ENCODE data around the gene DTX2. TPM values are rescaled to one million over a fixed set of nuclear protein-coding genes. Genes with fewer than 3 reads are reported as not detected.
"Not testable (repeated sequence)": the region's sequence is repeated elsewhere in the genome, so short reads cannot be mapped to it uniquely, and the experiment has no call there.

DTX2 gene
- 10 to 100 TPM; 31.2 to 43.8 TPM for total RNA-seq

GRCh38 chr7:76461464-76462101 lies at the start of gene DTX2:
Gene DTX2, plus strand, starts transcription at chr7:76461709. Its CDS starts 18,801 bp downstream, at chr7:76480510.
- H3K36me3 Mint-ChIP-seq; CTCF ChIA-PET; H3K4me1 Mint-ChIP-seq; H3K27me3 Mint-ChIP-seq; H3K4me3 Mint-ChIP-seq; H3K9me3 Mint-ChIP-seq (ENCODE audit: low read depth): not testable (repeated sequence)
- DNase-seq (peak; percentile 60), ATAC-seq (peak; percentile 98)
- peak within 1 kb of the TSS; percentile 59 for H3K27ac Mint-ChIP-seq

GRCh38 chr7:76412249-76412648 lies 49.3 kb upstream of the DTX2 start:
- CTCF ChIA-PET, result no interaction called here
- H3K27ac Mint-ChIP-seq, result no peak overlapping the region
- no peak for DNase-seq
- ATAC-seq, result no peak
- peaks cover 4% of the 10 kb centered on the region for H3K27me3 Mint-ChIP-seq
- no peaks in the 10 kb centered on the region for H3K36me3 Mint-ChIP-seq
- no peaks in the 10 kb centered on the region for H3K4me1 Mint-ChIP-seq
- no peaks in the 10 kb centered on the region for H3K9me3 Mint-ChIP-seq (ENCODE audit: low read depth)
- no peak overlapping the region for H3K4me3 Mint-ChIP-seq

- H3K4me1 Mint-ChIP-seq; DNase-seq; CTCF ChIA-PET; H3K4me3 Mint-ChIP-seq; H3K27ac Mint-ChIP-seq; ATAC-seq; H3K9me3 Mint-ChIP-seq (ENCODE audit: low read depth); H3K36me3 Mint-ChIP-seq: not testable (repeated sequence)
- H3K27me3 Mint-ChIP-seq, result peaks cover 10% of the 10 kb centered on the region
These were observed 43.7 kb upstream of the DTX2 start for GRCh38 chr7:76417654-76418310.

- H3K36me3 Mint-ChIP-seq; ATAC-seq; DNase-seq; H3K27ac Mint-ChIP-seq; H3K9me3 Mint-ChIP-seq (ENCODE audit: low read depth); H3K4me3 Mint-ChIP-seq; CTCF ChIA-PET: not testable (repeated sequence)
- Mint-ChIP-seq H3K4me1 (peaks cover 15% of the 10 kb centered on the region), H3K27me3 (peaks cover 17% of the 10 kb centered on the region)
These were observed 40.4 kb upstream of the DTX2 start for GRCh38 chr7:76421097-76421496.

GRCh38 chr7:76423666-76424412 lies 37.7 kb upstream of the DTX2 start:
- DNase-seq (no peak), ATAC-seq (no peak)
- CTCF ChIA-PET, result no interaction called here
- Mint-ChIP-seq H3K27me3 (peaks cover 17% of the 10 kb centered on the region), H3K36me3 (no peaks in the 10 kb centered on the region), H3K4me1 (peaks cover 15% of the 10 kb centered on the region), H3K9me3 (ENCODE audit: low read depth) (no peaks in the 10 kb centered on the region), H3K27ac (no peak overlapping the region), H3K4me3 (no peak overlapping the region)

- peak; percentile 61 for ATAC-seq
- Mint-ChIP-seq H3K9me3 (ENCODE audit: low read depth) (no peaks in the 10 kb centered on the region), H3K27me3 (peaks cover 13% of the 10 kb centered on the region), H3K27ac (no peak within 1 kb of the TSS), H3K4me3 (no peak within 1 kb of the TSS), H3K36me3 (no peaks in the 10 kb centered on the region), H3K4me1 (peaks cover 15% of the 10 kb centered on the region)
- CTCF ChIA-PET, result no interaction called here
- peak; percentile 46 for DNase-seq
These were observed 36.9 kb upstream of the DTX2 start, which contains the start of gene ZP3 for GRCh38 chr7:76424413-76425111. Gene ZP3, plus strand, starts transcription at chr7:76424950. Its CDS starts 15 bp downstream, at chr7:76424965.

- DNase-seq (no peak), ATAC-seq (no peak)
- H3K36me3 Mint-ChIP-seq, result no peaks in the 10 kb centered on the region
- H3K9me3 Mint-ChIP-seq (ENCODE audit: low read depth), result no peaks in the 10 kb centered on the region
- peaks cover 11% of the 10 kb centered on the region for H3K27me3 Mint-ChIP-seq
- H3K4me1 Mint-ChIP-seq, result peaks cover 15% of the 10 kb centered on the region
- CTCF ChIA-PET, result no interaction called here
- no peak overlapping the region for H3K27ac Mint-ChIP-seq
- no peak overlapping the region for H3K4me3 Mint-ChIP-seq
These were observed 36.4 kb upstream of the DTX2 start for GRCh38 chr7:76425156-76425555.

- DNase-seq; H3K4me3 Mint-ChIP-seq; H3K36me3 Mint-ChIP-seq; CTCF ChIA-PET; H3K27ac Mint-ChIP-seq; H3K9me3 Mint-ChIP-seq (ENCODE audit: low read depth); ATAC-seq; H3K27me3 Mint-ChIP-seq: not testable (repeated sequence)
- H3K4me1 Mint-ChIP-seq, result peaks cover 15% of the 10 kb centered on the region
These were observed 36.0 kb upstream of the DTX2 start for GRCh38 chr7:76425558-76425957.

GRCh38 chr7:76426246-76426645 lies 35.3 kb upstream of the DTX2 start:
- H3K4me3 Mint-ChIP-seq, result no peak overlapping the region
- H3K36me3 Mint-ChIP-seq, result no peaks in the 10 kb centered on the region
- no peak overlapping the region for H3K27ac Mint-ChIP-seq
- ATAC-seq, result no peak
- peaks cover 15% of the 10 kb centered on the region for H3K4me1 Mint-ChIP-seq
- CTCF ChIA-PET, result no interaction called here
- no peaks in the 10 kb centered on the region for H3K9me3 Mint-ChIP-seq (ENCODE audit: low read depth)
- no peak for DNase-seq
- peaks cover 7% of the 10 kb centered on the region for H3K27me3 Mint-ChIP-seq

- Mint-ChIP-seq H3K27ac (no peak overlapping the region), H3K27me3 (peaks cover 7% of the 10 kb centered on the region), H3K4me3 (no peak overlapping the region), H3K36me3 (no peaks in the 10 kb centered on the region), H3K9me3 (ENCODE audit: low read depth) (no peaks in the 10 kb centered on the region), H3K4me1 (peaks cover 15% of the 10 kb centered on the region)
- CTCF ChIA-PET, result no interaction called here
- ATAC-seq (no peak), DNase-seq (no peak)
These were observed 33.9 kb upstream of the DTX2 start for GRCh38 chr7:76427635-76428034.

- Mint-ChIP-seq H3K27ac (no peak overlapping the region), H3K4me3 (no peak overlapping the region), H3K36me3 (no peaks in the 10 kb centered on the region), H3K27me3 (peaks cover 6% of the 10 kb centered on the region), H3K4me1 (peaks cover 15% of the 10 kb centered on the region), H3K9me3 (ENCODE audit: low read depth) (no peaks in the 10 kb centered on the region)
- ATAC-seq (no peak), DNase-seq (no peak)
- CTCF ChIA-PET, result no interaction called here
These were observed 33.2 kb upstream of the DTX2 start for GRCh38 chr7:76428149-76428823.

GRCh38 chr7:76428868-76429805 lies 32.4 kb upstream of the DTX2 start:
- H3K36me3 Mint-ChIP-seq, result no peaks in the 10 kb centered on the region
- no peaks in the 10 kb centered on the region for H3K9me3 Mint-ChIP-seq (ENCODE audit: low read depth)
- peaks cover 10% of the 10 kb centered on the region for H3K4me1 Mint-ChIP-seq
- no peak overlapping the region for H3K4me3 Mint-ChIP-seq
- ATAC-seq, result no peak
- DNase-seq, result no peak
- H3K27me3 Mint-ChIP-seq, result no peaks in the 10 kb centered on the region
- CTCF ChIA-PET, result no interaction called here
- no peak overlapping the region for H3K27ac Mint-ChIP-seq

Measured in activated CD8-positive, alpha-beta memory T cell treated with anti-CD3 and anti-CD28 coated beads, Interleukin-2, amount 10 ng/mL, durations not matched to agents 7 days and 5 days (primary cell).